Superior temporal gyrus (tissue), 1 donor: ENCODE results near the gene CNTN4.
A peak's percentile ranks its signal among the peaks of the same experiment; 100 is the strongest.

Source experiments
- DNase-seq: peaks from one replicate; pipeline ENCODE4 v3.0.0-alpha.2; 2016; ENCODE audit errors: extremely low spot score

Gene CNTN4

GRCh38 chr3:2261747-2262146, 163.1 kb downstream of the CNTN4 start:
- no peak for DNase-seq

GRCh38 chr3:2262204-2262603, 163.5 kb downstream of the CNTN4 start:
- DNase-seq, result no peak

- DNase-seq, result no peak
Observed at GRCh38 chr3:2266606-2267005, 167.9 kb downstream of the CNTN4 start.

- no peak for DNase-seq
Observed at GRCh38 chr3:2268779-2269178, 170.1 kb downstream of the CNTN4 start.

GRCh38 chr3:2274526-2274925, 175.9 kb downstream of the CNTN4 start:
- no peak for DNase-seq

GRCh38 chr3:2283818-2284217, 185.2 kb downstream of the CNTN4 start:
- DNase-seq, result no peak

GRCh38 chr3:2300938-2301337, 202.3 kb downstream of the CNTN4 start:
- no peak for DNase-seq

GRCh38 chr3:2301361-2301760, 202.7 kb downstream of the CNTN4 start:
- DNase-seq, result no peak

- no peak for DNase-seq
Observed at GRCh38 chr3:2303566-2303965, 204.9 kb downstream of the CNTN4 start.

- DNase-seq, result no peak
Observed at GRCh38 chr3:2311022-2311421, 212.4 kb downstream of the CNTN4 start.

- no peak for DNase-seq
Observed at GRCh38 chr3:2317521-2317920, 218.9 kb downstream of the CNTN4 start.

- no peak for DNase-seq
Observed at GRCh38 chr3:2334921-2335320, 236.3 kb downstream of the CNTN4 start.

GRCh38 chr3:2343031-2343682, 244.5 kb downstream of the CNTN4 start:
- DNase-seq, result no peak

- DNase-seq, result no peak
Observed at GRCh38 chr3:2352134-2352762, 253.6 kb downstream of the CNTN4 start.

GRCh38 chr3:2354702-2355101, 256.0 kb downstream of the CNTN4 start:
- peak; percentile 47 for DNase-seq

GRCh38 chr3:2356298-2356950, 257.8 kb downstream of the CNTN4 start:
- no peak for DNase-seq

- no peak for DNase-seq
Observed at GRCh38 chr3:2360815-2361214, 262.1 kb downstream of the CNTN4 start.

GRCh38 chr3:2362122-2362521, 263.5 kb downstream of the CNTN4 start:
- DNase-seq, result no peak

GRCh38 chr3:2363854-2364253, 265.2 kb downstream of the CNTN4 start:
- DNase-seq, result no peak

GRCh38 chr3:2370317-2370716, 271.7 kb downstream of the CNTN4 start:
- DNase-seq, result no peak

- no peak for DNase-seq
Observed at GRCh38 chr3:2372306-2372705, 273.6 kb downstream of the CNTN4 start.

GRCh38 chr3:2375376-2375775, 276.7 kb downstream of the CNTN4 start:
- no peak for DNase-seq

- no peak for DNase-seq
Observed at GRCh38 chr3:2377281-2377680, 278.6 kb downstream of the CNTN4 start.
